Neural progenitor cell (in vitro differentiated cells): Measurements from ENCODE around the gene SMC6. TPM values are rescaled to one million over a fixed set of nuclear protein-coding genes. Genes with fewer than 3 reads are reported as not detected.

Experiments
- DNase-seq: peaks from one replicate; pipeline ENCODE4 v3.0.0-alpha.2; 2016; ENCODE audit warnings: low spot score
- H2AFZ ChIP-seq: fragments of 200-600 bp; sonication (generic); replicated peaks from 2 replicates; pipeline ENCODE4 v1.6.1; 2016; ENCODE audit warnings: antibody characterized with exemption
- H3F3A ChIP-seq: fragments of 200-600 bp; sonication (generic); 2 replicates; pipeline ENCODE4 v1.6.1; 2016; ENCODE audit warnings: antibody characterized with exemption, low read depth
- H3K27ac ChIP-seq: fragments of 200-600 bp; sonication (generic); 2 replicates; pipeline ENCODE4 v1.5.1; 2016; ENCODE audit warnings: mild to moderate bottlenecking
- H3K27me3 ChIP-seq: fragments of 200-600 bp; sonication (generic); 2 replicates; pipeline ENCODE4 v1.6.1; 2016; ENCODE audit warnings: mild to moderate bottlenecking, moderate library complexity
- H3K36me3 ChIP-seq: fragments of 200-600 bp; sonication (generic); 2 replicates; pipeline ENCODE4 v1.5.1; 2016
- H3K4me1 ChIP-seq: fragments of 200-600 bp; sonication (generic); 2 replicates; pipeline ENCODE4 v1.6.1; 2016; ENCODE audit warnings: mixed run types
- H3K4me2 ChIP-seq: fragments of 200-600 bp; sonication (generic); 2 replicates; pipeline ENCODE4 v1.6.1; 2016
- H3K4me3 ChIP-seq: fragments of 200-600 bp; sonication (generic); 2 replicates; pipeline ENCODE4 v1.5.1; 2016
- H3K79me2 ChIP-seq: fragments of 200-600 bp; sonication (generic); 2 replicates; pipeline ENCODE4 v1.6.1; 2016; ENCODE audit warnings: low read depth
- H3K9ac ChIP-seq: fragments of 200-600 bp; sonication (generic); 2 replicates; pipeline ENCODE4 v1.6.1; 2016
- H3K9me3 ChIP-seq: fragments of 200-600 bp; sonication (generic); 2 replicates; pipeline ENCODE4 v1.5.1; 2016; ENCODE audit warnings: low read depth
- H4K20me1 ChIP-seq: fragments of 200-600 bp; sonication (generic); 2 replicates; pipeline ENCODE4 v1.6.1; 2016; ENCODE audit warnings: low read depth
- H3K27ac Mint-ChIP-seq: 3 replicates; pipeline ENCODE4 v1.8.0; 2021; ENCODE audit warnings: mixed read lengths
- H3K27me3 Mint-ChIP-seq: 2 replicates; pipeline ENCODE4 v1.8.0; 2022; ENCODE audit warnings: low read depth, mild to moderate bottlenecking, inconsistent platforms, moderate library complexity, mixed read lengths; ENCODE audit not compliant: insufficient read depth
- H3K36me3 Mint-ChIP-seq: 3 replicates; pipeline ENCODE4 v1.8.0; 2021; ENCODE audit warnings: mixed read lengths
- H3K4me1 Mint-ChIP-seq: 3 replicates; pipeline ENCODE4 v1.8.0; 2021; ENCODE audit warnings: mixed read lengths
- H3K4me3 Mint-ChIP-seq: 3 replicates; pipeline ENCODE4 v1.8.0; 2021; ENCODE audit warnings: mild to moderate bottlenecking, moderate library complexity, mixed read lengths
- H3K9me3 Mint-ChIP-seq: 3 replicates; pipeline ENCODE4 v1.8.0; 2020; ENCODE audit warnings: mixed read lengths
- EZH2 ChIP-seq: fragments of 200-600 bp; sonication (generic); IDR thresholded peaks from 2 replicates; pipeline ENCODE4 v1.6.1; 2017; ENCODE audit warnings: antibody characterized with exemption, mild to moderate bottlenecking, moderate library complexity
- EZH2phosphoT487 ChIP-seq: fragments of 200-600 bp; sonication (generic); IDR thresholded peaks from 2 replicates; pipeline ENCODE4 v1.6.1; 2017; ENCODE audit warnings: antibody characterized with exemption
- total RNA-seq: library from RNA; depleted of rRNA; stranded (reverse); fragments of >200 nt; gene quantifications from 2 replicates; pipeline ENCODE4 v1.2.3, GENCODE V29; 2015; ENCODE audit warnings: low replicate concordance
- TF ChIP-seq, protein P1 (sequence below): fragments of 200-600 bp; sonication (generic); IDR thresholded peaks from 2 replicates; pipeline ENCODE4 v1.5.1; 2017; ENCODE audit warnings: antibody characterized with exemption, mild to moderate bottlenecking

SMC6 gene
- total RNA-seq, 1 donor from 2014 or later, result 56.8 TPM

DNA sequence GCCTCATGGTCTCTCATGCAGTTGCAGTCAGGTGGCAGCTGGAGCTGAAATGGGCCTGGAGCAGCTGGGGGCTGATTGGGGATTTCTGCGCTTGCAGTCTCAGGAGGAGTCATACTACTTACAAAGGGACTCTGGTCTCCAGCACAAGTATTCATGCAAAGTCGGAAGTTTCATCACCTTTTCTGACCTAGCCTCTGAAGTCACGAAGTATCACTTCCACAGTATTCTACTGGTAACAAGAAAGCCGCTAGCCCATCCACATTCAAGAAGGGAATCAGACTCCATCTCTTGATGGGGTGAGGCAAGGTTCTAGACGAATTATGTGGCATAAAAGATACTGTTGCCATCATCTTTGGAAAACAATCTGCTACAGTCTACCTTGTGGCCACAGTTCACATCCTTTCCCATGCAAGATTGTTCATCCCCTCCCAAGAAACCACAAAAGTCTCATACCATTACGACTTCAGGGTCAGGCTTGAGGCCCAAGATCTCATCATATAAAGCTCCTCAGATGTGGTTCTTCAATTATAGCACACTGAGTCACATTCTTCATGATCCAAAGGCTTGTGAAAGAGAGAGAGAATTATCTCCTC, 95.3 kb downstream of the SMC6 start:
- no peak for DNase-seq
- H2AFZ ChIP-seq, result no peak overlapping the region
- H3F3A ChIP-seq, result no peaks in the 10 kb centered on the region
- Mint-ChIP-seq H3K4me1 (peaks cover 5% of the 10 kb centered on the region), H3K4me3 (no peak overlapping the region), H3K9me3 (no peaks in the 10 kb centered on the region), H3K36me3 (peaks cover 14% of the 10 kb centered on the region), H3K27me3 (no peaks in the 10 kb centered on the region), H3K27ac (no peak overlapping the region)
- H3K9ac ChIP-seq, result no peak overlapping the region
- H3K36me3 ChIP-seq, result no peaks in the 10 kb centered on the region
- H3K79me2 ChIP-seq, result no peaks in the 10 kb centered on the region
- H3K9me3 ChIP-seq, result no peaks in the 10 kb centered on the region
- H3K4me3 ChIP-seq, result no peak overlapping the region
- H3K4me1 ChIP-seq, result no peaks in the 10 kb centered on the region
- H3K27me3 ChIP-seq, result no peaks in the 10 kb centered on the region
- TF ChIP-seq EZH2, result no peak
- TF ChIP-seq EZH2phosphoT487, result no peak
- TF ChIP-seq, protein P1, sequence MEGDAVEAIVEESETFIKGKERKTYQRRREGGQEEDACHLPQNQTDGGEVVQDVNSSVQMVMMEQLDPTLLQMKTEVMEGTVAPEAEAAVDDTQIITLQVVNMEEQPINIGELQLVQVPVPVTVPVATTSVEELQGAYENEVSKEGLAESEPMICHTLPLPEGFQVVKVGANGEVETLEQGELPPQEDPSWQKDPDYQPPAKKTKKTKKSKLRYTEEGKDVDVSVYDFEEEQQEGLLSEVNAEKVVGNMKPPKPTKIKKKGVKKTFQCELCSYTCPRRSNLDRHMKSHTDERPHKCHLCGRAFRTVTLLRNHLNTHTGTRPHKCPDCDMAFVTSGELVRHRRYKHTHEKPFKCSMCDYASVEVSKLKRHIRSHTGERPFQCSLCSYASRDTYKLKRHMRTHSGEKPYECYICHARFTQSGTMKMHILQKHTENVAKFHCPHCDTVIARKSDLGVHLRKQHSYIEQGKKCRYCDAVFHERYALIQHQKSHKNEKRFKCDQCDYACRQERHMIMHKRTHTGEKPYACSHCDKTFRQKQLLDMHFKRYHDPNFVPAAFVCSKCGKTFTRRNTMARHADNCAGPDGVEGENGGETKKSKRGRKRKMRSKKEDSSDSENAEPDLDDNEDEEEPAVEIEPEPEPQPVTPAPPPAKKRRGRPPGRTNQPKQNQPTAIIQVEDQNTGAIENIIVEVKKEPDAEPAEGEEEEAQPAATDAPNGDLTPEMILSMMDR, result no peak
- H4K20me1 ChIP-seq, result no peaks in the 10 kb centered on the region
- no peak overlapping the region for H3K4me2 ChIP-seq
- peak overlapping the region; percentile 10 for H3K27ac ChIP-seq

DNA sequence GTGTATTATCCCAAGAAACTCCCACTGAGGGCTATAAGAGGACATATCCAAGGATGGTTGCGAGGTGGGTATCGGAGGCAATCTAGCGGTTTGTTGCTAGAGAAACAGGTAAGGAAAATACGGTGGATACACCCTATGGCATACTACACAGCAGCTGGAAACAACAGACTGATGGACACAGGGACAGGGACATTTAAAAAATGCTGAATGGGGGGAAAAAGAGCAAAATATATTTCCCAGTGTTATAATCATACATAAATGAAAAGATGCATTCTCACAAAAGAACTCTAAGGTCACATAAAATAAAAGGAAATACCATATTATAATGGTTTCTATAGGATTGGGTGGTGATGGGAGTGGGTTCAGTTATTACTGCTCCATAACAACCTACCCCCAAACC, 95.9 kb downstream of the SMC6 start:
- H3K4me1 Mint-ChIP-seq, result peaks cover 5% of the 10 kb centered on the region
- H3K9ac ChIP-seq, result no peak overlapping the region

DNA sequence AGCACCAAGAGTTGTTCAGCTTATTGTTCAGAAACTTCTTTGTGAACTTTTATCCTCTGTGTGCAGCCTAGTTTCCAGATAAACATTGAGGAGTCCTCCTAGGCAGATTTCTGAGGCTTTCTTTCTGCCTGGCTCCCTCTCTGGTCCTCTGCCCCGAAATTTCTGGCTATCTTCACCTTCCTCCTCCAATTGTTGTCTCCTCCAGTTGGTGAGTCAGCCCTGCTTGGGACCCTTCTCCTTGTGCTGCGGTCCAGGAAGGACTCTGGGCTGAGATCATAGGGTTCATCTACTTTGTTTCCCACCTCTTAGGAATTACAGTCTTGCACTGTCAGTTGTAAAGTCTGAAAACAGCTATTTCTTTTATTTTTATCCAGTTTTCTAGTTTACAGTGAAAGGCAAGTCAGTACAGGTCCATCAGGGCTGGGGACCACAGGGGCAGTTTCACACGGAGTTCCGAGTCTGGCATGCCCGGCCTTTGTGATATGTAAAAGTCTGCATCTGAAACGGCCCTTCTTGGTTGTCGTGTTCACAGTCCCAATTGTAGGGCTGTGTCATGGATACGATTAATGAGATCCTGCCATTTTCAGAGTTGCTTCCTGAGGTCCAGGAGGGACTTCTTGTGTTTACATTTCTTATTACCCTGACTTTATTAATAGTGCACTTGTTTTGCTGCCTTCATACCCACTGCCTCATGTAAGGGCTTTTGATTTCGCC, 100.8 kb downstream of the SMC6 start:
- no peak overlapping the region for H3K9ac ChIP-seq
- peaks cover 12% of the 10 kb centered on the region for H3K4me1 ChIP-seq
- peaks cover 2% of the 10 kb centered on the region for H3K27me3 Mint-ChIP-seq
- H3K4me1 Mint-ChIP-seq, result peaks cover 5% of the 10 kb centered on the region
- H3K36me3 Mint-ChIP-seq, result no peaks in the 10 kb centered on the region
- H4K20me1 ChIP-seq, result peaks cover 7% of the 10 kb centered on the region
- no peaks in the 10 kb centered on the region for H3F3A ChIP-seq
- no peak overlapping the region for H3K4me3 ChIP-seq
- no peaks in the 10 kb centered on the region for H3K9me3 ChIP-seq
- no peaks in the 10 kb centered on the region for H3K79me2 ChIP-seq
- H3K9me3 Mint-ChIP-seq, result no peaks in the 10 kb centered on the region
- H3K4me2 ChIP-seq, result no peak overlapping the region
- no peak overlapping the region for H2AFZ ChIP-seq
- H3K27ac ChIP-seq, result peak overlapping the region; percentile 65
- no peaks in the 10 kb centered on the region for H3K27me3 ChIP-seq
- no peak overlapping the region for H3K27ac Mint-ChIP-seq
- TF ChIP-seq EZH2phosphoT487 (no peak), EZH2 (no peak)
- TF ChIP-seq, protein P1, result no peak
- H3K4me3 Mint-ChIP-seq, result no peak overlapping the region
- no peak for DNase-seq
- H3K36me3 ChIP-seq, result no peaks in the 10 kb centered on the region

More for the DNA sequence above, 95.9 kb downstream of the SMC6 start:
- no peak for DNase-seq
- Mint-ChIP-seq H3K36me3 (peaks cover 11% of the 10 kb centered on the region), H3K9me3 (no peaks in the 10 kb centered on the region), H3K27me3 (no peaks in the 10 kb centered on the region), H3K4me3 (no peak overlapping the region), H3K27ac (no peak overlapping the region)
- no peaks in the 10 kb centered on the region for H3K27me3 ChIP-seq
- peak overlapping the region; percentile 10 for H3K27ac ChIP-seq
- no peak overlapping the region for H3K4me2 ChIP-seq
- H3K9me3 ChIP-seq, result no peaks in the 10 kb centered on the region
- no peak overlapping the region for H2AFZ ChIP-seq
- peaks cover 1% of the 10 kb centered on the region for H4K20me1 ChIP-seq
- no peaks in the 10 kb centered on the region for H3F3A ChIP-seq
- no peaks in the 10 kb centered on the region for H3K36me3 ChIP-seq
- no peaks in the 10 kb centered on the region for H3K79me2 ChIP-seq
- TF ChIP-seq, protein P1, result no peak
- no peak for TF ChIP-seq EZH2
- no peak for TF ChIP-seq EZH2phosphoT487
- H3K4me3 ChIP-seq, result no peak overlapping the region
- H3K4me1 ChIP-seq, result peaks cover 1% of the 10 kb centered on the region
